NCI-H2171 (cell line): ENCODE data around the gene PTPRT.

ENCODE experiments used
- DNase-seq: peaks from one replicate; lab custom pipeline; 2025; lab: John Stamatoyannopoulos, UW

The PTPRT gene

GRCh38 chr20:43189554-43190331 lies at the start of gene PTPRT:
PTPRT (minus strand) TSS chr20:43189906; CDS start chr20:43189733, 173 bp downstream.
- DNase-seq = no peak

GRCh38 chr20:43238833-43239232 lies 49.1 kb upstream of the PTPRT start:
- no peak for DNase-seq

- no peak for DNase-seq
These were observed 48.6 kb upstream of the PTPRT start for GRCh38 chr20:43238266-43238665.

DNA sequence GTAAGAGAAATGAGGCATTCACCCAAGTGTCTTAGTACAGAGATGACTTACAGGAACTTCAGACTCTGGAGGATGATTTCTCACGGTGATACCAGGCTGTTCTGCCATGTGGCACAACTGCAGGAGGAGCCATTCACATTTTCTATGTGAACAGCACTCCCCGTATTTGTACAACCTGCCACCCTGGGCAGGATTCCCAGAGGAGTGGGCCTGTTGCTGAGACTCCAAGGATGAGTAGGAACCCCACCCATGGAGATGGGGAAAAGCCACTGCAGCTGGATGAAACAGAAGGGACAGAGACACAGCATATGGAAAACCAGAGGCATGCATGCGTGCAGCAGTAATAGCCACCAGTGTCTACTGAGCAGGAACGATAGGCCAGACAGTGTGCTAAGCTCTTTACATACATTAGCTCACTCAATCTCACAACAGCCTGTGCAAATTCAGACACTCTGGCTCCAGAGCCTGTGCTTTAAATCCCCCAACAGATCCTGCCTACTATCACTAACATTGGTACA lies 48.0 kb upstream of the PTPRT start:
- no peak for DNase-seq

DNA sequence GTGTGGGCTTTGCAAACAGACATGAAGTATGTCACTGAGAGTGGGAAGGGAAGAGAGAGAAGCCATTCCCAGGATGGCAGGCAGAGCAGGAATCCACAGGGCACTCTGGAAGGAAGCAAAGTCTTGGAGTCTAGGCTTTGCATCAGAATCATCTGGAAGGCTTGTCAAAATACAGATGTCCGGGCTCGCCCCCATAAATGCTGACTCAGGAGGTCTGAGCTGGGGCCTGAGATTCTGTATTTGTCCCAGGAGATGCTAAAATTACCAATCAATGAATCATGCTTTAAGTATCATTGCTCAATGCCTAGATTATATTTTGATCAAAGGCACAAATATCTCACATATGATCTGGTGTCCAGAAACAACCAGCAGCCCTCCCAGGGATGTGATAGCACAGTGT lies 46.3 kb upstream of the PTPRT start:
- DNase-seq = no peak

- no peak for DNase-seq
These were observed 42.1 kb upstream of the PTPRT start for GRCh38 chr20:43231829-43232228.

DNA sequence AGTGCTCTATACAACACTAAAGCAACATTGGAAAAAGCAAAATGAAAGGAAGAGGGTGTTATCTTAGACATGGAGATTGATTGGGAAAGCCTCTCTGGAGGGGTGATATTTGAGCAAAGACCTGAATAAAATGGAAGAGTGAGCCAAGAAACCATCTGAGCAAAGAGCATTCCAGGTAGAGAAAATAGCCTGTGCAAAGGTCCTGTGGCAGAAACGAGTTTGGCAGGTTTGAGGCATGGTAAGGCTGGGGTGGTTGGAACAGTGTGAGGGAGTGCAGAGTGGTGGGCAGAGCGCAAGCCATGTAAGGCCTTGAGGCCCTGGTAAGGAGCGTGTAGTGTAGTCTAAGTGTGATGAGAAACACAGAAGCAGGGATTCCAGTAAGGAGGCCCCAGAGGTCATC lies 40.0 kb upstream of the PTPRT start:
- no peak for DNase-seq

DNA sequence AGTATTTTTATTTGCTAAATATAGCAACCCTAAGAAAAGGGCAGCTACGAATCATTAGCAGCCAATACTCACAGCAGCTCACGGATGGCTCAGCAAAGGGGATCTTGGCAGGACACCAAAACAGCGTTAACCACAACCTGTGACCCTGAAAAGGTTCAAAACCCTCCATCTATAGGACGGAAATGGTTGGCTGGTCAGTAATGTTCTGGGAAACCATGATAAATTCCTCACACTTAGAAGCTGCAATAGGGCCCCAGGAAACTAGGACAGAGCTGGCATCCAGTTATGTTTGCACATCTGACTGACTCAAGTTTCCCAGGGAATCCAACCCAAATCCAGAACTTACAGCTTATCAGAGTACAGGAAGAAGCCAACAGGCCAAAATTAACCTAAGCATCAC lies 30.9 kb upstream of the PTPRT start:
- no peak for DNase-seq

DNA sequence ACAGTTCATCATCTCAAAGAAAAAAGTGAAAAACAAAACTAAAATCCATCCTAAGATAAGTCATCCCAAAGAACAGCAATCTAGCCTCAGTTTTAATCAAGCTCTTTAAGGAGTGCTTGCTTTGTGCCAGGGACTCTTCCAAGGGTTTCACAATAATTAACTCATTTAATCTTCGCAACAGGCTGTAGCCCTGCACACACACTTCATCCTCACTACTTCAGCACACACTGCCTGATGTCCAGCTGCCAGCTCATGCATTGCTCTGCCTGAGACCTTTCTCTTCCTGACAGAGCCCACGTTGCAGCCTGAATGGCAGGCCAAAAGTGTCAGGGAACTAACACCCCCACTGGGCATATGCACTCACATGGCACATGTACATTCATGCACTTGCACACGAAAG lies 21.2 kb upstream of the PTPRT start:
- no peak for DNase-seq

DNA sequence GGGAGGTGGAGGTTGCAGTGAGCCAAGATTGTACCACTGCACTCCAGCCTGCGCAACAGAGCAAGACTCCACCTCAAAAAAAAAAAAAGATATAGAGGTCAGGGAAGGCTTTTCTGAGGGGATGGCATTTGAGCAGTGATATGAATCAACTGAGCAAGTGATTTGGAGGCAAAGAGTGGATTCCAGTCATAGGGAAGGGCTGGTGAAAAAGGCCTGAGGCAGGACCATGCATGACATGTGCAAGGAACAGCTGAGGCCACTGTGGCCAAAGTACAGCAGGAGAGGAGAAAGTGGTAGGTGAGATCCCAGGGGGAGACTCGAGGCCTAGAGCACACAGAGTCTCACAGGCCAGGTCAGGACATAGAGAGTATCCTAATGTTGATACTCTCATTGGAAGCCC lies 20.1 kb upstream of the PTPRT start:
- DNase-seq = no peak

DNA sequence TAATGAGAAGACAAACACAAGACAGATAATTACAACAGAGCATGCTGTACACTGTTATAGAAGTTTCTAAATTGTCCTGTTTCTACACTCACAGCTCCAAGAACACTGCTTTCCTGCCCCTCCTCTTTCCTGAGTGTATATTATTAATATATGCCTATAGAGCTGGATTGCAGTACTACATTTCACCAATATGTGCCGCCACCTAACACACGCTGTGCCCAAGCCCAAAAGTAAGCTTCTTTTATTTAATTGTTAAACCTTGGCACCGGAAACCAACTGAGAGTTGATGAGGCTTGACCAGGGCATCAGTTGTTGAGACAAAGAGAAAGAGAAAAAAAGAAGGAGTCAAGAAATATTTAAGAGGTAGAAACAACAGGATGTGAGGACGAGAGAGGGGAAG lies 16.0 kb upstream of the PTPRT start:
- no peak for DNase-seq

DNA sequence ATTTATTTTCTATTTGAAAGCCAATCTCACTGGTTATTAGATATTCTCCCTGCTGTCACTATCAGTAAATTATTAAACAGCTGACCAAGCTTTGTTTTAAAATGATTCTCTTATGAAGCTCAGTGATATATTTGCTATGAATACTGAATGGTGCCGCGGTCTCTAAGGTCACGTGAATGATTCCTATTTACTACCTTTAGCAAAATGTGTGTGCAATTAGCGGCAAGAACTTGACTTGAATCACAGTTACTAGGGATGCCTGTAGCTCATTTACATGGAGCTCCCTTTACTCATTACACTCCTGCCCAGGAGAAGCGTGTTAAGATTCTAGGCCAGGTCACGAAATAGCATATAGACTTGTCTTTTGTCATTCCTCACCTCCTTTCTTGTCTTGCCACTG lies 12.4 kb upstream of the PTPRT start:
- no peak for DNase-seq

- no peak for DNase-seq
These were observed 8.9 kb upstream of the PTPRT start for GRCh38 chr20:43198607-43199006.

DNA sequence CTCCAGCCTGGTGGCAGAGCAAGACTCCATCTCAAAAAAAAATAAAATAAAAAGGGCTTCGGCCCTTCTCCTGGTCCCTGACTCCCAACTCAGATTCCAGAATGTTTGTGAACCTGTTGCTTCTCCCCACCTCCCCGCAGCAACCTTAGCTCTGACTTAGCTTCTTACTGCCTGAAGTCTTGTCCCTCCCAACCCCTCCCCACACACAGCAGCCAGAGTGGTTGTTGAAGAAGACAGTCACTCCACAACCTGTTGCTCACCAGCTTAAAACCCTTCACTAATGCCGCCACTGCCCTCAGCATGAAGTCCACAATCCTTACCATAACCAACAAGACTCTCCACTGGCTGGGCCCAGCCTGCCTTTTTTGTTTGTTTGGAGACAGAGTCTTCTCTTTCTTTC lies 6.5 kb upstream of the PTPRT start:
- no peak for DNase-seq

DNA sequence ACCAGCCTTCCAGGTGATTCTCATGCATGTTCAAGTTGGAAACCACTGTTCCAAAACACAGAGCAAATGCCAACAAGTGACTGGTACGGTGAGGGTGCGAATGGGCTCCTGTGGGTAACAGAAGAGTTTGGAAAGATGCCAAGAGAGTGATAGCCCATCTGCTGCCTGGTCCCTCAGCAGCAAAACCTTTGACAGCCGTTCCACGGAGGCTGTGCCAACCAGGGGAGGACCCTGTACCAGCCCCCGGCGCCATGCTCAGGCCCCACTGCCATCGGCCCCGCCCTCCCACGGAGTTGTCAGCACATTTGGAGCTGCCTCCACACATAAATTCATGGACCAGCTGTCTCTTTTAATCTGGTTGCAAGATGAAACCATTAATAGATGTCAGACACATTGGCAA lies 4.4 kb upstream of the PTPRT start:
- DNase-seq = peak; percentile 62

GRCh38 chr20:43193443-43193842 lies 3.7 kb upstream of the PTPRT start:
- DNase-seq = no peak

DNA sequence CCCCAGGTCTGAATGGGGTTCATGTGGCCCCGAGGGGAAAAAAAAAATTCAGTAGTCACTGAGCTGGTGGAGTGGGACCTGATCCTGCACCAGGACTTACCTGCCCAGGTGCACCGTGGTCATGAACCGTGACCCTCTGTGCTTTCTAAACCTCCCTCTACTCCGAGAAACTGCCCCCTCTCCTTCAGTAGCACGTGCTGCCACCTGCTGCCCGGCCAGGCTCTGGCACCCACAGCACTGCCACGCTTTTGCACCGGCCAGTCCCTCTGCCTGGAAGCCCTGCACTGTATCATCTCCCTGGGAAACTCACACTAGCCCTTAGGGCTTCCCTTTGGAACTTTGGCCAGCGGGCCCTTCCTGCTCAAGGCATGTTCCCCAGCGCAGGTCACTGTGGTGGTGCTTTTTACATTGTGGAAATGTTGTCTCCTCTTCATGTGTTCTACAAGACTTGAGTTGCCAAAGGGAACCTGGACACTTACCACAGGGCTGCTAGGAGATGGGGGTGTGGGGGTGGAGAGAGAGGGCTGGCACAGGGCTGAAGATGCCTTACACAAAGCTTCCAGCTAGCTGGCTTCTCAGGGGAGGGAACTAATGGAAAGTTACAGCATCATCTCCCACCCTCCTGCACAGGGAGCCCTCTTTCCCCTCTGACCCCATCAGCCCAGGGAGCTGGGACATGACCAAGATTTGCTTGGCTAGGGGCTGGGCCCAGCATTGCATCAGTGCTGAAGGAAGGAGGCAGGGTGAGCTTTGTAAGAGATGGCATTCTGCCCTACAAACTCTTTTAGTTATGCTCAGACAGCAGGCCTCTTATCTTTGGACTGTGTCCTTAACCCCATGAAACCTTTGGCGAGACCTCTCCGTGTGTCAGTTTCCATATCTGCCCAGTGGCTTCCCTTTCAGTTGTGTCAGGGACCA lies 2.5 kb upstream of the PTPRT start:
- no peak for DNase-seq

GRCh38 chr20:43191143-43191542 lies 1.4 kb upstream of the PTPRT start:
- no peak for DNase-seq

GRCh38 chr20:43190332-43190953 lies 737 bp upstream of the PTPRT start:
- no peak for DNase-seq

DNA sequence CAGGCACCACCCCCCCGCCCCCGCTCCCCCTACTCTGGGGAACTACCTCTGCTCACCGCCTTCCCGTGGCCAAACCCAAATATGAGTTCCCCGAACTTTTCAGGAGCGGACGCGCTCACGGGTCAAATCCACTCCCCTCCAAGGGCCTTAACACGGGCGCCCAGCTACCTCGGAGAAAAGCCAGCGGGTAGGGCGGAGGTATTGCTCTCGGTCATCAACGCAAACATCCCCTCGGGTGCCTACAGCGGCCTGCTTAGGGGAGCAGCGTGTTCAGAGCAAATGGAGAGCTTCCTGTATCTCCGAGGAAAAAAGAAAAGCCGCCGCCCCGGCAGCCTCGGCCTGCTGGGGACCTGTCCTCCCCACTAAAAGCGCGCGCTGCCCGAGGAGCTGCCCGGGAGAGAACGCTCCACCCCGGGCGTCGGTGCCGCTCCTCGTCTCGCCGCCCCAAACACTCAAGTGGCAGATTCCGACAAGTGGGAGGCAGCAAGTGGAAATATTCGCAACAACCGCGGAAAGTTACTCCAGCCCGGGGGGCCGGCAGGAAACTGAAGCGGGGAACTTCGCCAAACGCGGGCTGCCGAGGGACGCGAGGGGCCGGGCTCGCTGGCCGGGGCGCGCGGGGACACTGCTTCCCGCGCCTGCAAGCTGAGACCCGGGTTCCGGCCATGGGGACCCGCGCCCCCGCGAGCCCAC lies 699 bp downstream of the PTPRT start:
- no peak for DNase-seq

DNA sequence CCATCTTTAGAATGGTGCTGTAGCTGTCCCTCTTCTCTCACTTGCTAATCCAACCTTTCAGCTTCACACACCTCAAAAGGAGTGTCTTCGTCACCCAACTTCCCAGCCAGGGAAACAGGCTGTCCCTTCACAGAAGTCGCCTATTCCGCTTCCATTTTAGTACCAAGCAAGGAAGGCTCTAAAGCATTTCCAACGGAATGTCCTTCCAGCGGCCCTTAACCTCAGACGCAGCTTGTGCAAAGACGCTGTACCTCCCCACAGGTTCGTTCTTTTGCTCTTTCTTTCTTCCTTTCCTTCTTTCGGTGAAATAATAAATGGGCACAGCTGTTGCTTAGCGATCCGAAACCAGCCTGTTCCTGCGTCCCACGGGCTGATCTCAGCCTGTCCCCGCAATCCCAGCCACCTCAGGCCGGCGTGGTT lies 1.5 kb downstream of the PTPRT start:
- DNase-seq = no peak
